KBM-7 (cell line): ENCODE measurements around the gene TNIK.
"Not testable (repeated sequence)": the region's sequence is repeated elsewhere in the genome, so short reads cannot be mapped to it uniquely, and the experiment has no call there.

Source experiments
- DNase-seq: peaks from one replicate; pipeline ENCODE4 v3.0.0-alpha.2; 2015
- in situ Hi-C: fragments of 300-500 bp; cut with MboI; formaldehyde crosslinking; loops from 2 replicates; pipeline ENCODE4 v1.14.3; 2020; ENCODE audit warnings: low sequenced_read_pairs, low pct_unique_long_range_greater_than_20kb, mixed read lengths

TNIK gene

GRCh38 chr3:171376596-171376947 is 83.6 kb downstream of the TNIK start:
- in situ Hi-C loops, result no loop called here
- DNase-seq, result no peak

DNA sequence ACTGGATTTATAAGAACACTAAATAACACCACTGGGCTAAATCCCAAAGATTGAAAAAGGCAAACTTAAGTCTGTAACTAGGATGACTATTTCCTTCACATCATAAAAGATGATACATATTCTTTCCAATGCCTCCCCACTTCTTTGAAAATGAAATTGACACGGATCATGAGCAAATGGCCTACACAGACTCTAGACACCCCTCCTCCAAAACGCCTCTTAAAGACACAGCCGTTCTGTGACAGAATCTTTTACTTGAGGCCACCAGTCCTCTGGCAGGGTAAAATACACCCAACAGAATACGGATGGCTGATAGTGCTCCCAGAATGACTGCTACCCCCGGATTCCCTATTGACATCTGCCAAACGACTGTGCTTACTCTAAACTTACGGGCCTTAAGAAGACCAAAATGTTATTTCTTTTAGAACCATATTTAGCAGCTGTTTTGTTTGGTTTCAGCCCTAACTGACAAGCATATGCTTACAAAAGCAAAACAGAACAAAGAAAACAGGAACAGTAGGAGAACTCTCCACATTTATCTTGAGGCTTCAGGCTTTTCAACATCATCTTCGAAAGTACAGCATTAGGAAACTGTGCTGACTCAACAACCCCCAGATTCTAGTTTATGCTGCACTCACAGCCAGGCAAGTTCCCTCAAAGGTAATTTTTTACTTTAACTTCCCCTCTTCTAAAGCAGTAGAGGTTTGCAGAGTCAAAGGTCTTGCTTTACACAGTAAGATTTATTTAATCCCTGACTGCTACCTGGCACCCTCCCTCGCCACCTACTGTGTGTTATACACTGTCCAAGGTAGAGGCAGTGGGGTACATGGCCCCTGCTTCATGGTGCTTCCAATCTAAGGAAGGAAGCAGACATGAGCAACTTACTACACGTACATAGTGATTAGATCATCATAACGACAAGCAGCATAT is 84.3 kb downstream of the TNIK start:
- in situ Hi-C loops, result no loop called here
- DNase-seq, result peak; percentile 71

DNA sequence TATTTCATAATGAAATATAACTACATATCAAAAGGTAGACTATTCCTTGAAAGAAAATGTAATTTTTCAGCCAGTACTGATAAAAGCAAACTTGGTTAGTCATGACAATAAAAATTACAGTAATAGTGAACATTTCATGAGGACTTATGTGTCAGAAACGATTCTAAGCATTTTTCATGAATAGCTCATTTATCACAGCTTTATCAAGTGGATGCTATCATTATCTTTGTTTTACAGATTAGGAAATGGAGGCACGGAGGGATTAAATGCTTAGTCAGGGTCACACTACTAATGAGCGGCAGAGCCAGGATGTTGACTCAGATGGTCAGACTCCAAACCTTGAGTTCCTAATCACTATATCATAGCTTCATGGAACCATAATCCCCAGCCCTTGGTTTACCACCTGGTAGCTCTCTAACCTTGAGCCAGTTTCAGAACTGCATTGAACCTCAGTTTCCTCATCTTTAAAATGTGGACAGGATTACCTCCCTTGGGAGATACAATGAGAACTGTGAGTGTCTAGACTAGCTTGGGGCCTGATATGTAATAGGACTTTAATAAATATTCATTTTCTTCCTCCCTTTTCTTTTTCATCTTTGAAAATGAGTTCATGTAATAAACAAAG is 85.4 kb downstream of the TNIK start:
- in situ Hi-C loops, result no loop called here
- DNase-seq, result no peak

GRCh38 chr3:171374260-171374659 is 85.9 kb downstream of the TNIK start:
- peak; percentile 34 for DNase-seq
- in situ Hi-C loops, result no loop called here

DNA sequence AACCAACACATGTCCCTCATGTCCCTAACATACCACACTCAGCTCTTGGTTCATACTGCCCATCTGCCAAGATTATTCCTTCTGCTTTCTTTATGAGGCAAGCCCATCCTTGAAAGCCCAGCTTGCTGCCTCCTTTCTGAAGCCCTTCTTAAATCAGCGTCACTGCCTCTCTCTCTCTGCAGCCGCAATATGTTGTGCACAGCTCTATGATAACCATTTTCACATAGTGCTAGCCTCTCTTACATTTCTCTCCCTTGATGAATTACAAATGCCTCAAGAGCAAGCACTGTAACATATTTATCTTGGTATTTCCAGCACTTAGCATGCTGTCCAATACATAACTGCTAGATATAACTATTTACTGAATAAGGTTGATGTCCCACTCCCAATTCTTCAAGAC is 86.5 kb downstream of the TNIK start:
- no peak for DNase-seq
- in situ Hi-C loops, result no loop called here

DNA sequence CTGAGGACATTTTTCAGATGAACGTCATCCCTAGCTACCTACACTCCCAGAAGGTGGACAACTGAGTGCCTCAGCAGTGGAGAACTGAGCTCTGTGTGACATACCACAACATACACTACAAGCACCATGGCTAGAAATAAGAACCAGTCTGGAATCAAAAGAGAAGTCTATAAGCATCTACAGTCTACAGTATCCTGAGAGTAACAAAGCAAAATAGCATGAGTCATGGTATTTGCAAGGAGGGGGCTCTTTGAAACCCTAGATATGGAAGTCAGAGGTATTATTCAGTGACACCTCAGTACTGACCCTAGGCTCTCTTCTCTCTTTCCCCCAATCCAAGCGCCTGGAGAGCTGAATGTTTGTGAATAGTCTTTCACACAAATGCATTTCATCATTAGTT is 87.5 kb downstream of the TNIK start:
- in situ Hi-C loops, result no loop called here
- no peak for DNase-seq

- in situ Hi-C loops, result no loop called here
Measured at GRCh38 chr3:171371354-171371753, 88.9 kb downstream of the TNIK start.

DNA sequence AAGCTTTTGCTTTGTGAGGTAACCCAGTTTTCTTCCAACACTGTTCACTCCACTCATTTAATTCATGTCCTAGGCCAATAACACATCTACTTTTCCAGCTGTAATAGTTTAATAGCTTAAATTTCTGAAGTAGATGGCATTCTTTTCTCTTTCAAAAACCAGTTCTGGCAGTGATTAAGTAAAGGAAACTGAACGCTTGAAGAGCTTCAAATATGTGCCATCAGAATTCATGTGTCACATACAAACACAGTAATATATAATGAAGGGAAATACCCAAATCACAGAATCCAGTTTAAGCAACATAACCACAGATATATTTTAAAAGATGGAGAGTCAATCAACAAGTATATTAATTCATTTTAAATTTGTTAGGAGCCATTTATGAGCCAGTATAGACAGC is 91.0 kb downstream of the TNIK start:
- in situ Hi-C loops, result no loop called here
- DNase-seq, result no peak

More at GRCh38 chr3:171371354-171371753, 88.9 kb downstream of the TNIK start:
- DNase-seq, result no peak

GRCh38 chr3:171366738-171367137 is 93.5 kb downstream of the TNIK start:
- DNase-seq, result not testable (repeated sequence)

DNA sequence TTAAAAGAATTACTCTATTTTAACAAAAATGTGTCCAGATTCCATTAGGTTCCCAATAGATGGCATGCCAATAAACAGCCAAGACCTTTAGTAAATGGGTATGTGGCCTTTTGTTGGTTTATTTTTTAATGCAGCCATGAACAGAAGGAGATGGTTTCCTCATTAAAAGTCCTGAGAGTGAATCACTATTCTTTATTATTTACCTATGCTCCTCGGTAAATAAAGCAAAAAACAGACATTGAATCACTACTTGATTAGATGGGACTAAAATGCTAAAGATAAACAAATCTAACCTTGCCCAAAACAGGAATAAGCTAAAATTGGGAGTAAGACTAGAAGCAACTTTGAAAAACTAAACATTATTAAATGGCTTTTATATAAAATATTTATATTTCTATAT is 94.2 kb downstream of the TNIK start:
- in situ Hi-C loops, result no loop called here
- no peak for DNase-seq

More at GRCh38 chr3:171366738-171367137, 93.5 kb downstream of the TNIK start:
- in situ Hi-C loops, result not testable (repeated sequence)

DNA sequence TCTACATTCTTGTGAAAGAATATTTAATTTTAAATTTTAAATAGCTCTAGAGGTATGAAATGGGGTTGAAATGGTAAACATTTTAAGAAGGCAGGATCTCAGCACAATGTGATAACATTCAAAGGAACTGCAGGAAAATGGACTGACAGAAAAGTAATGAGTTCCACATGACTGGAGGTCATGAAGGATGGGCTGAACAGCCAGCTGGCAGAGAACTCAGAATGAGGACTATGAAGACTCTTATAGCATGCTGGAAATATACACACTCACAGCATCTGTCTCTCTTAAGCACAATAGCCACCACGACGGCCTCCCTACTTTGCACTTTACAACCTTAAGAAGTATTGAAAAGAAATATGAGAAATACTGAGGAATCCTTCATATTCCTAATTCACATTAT is 94.7 kb downstream of the TNIK start:
- in situ Hi-C loops, result no loop called here
- DNase-seq, result no peak

DNA sequence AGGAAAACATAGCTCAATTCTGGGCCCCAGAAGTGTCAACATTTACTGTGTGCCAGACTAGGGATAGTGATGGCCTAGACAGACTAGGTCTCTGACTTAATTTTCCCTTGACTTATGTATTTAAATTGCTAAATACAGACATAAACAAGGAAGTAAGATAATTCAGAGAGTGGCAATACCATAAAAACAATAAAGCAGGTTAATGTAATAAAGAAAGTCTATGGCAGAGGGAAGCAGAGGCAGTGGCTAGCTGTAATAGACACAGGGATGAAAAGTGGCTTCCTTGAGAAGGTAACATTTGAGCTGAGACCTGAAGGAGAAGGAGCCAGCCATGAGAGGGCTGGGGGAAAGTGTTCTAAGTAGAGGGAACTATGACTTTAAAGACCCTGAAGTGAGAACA is 95.7 kb downstream of the TNIK start:
- no peak for DNase-seq
- in situ Hi-C loops, result no loop called here

DNA sequence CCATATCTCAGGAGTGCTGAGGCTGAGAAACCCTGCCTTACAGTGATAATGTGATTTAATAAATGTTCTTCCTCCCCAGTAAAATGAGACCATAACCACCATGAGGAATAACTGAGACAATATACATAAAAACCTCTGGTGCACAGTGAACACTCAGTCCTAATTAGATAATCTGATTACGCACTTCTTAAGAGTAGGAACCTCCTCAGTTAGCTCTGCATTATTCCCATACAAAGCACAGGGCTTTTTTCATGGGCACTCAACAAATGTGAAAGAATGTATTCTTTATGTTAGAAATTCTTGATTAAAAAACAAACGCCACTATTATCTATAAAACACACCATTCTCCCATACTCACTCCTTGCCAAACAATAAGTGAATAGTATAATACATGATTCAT is 97.0 kb downstream of the TNIK start:
- DNase-seq, result no peak
- in situ Hi-C loops, result no loop called here

GRCh38 chr3:171362575-171362974 is 97.6 kb downstream of the TNIK start:
- in situ Hi-C loops, result no loop called here
- DNase-seq, result no peak

- in situ Hi-C loops, result no loop called here
- no peak for DNase-seq
Measured at GRCh38 chr3:171358881-171359198, 101.4 kb downstream of the TNIK start.

DNA sequence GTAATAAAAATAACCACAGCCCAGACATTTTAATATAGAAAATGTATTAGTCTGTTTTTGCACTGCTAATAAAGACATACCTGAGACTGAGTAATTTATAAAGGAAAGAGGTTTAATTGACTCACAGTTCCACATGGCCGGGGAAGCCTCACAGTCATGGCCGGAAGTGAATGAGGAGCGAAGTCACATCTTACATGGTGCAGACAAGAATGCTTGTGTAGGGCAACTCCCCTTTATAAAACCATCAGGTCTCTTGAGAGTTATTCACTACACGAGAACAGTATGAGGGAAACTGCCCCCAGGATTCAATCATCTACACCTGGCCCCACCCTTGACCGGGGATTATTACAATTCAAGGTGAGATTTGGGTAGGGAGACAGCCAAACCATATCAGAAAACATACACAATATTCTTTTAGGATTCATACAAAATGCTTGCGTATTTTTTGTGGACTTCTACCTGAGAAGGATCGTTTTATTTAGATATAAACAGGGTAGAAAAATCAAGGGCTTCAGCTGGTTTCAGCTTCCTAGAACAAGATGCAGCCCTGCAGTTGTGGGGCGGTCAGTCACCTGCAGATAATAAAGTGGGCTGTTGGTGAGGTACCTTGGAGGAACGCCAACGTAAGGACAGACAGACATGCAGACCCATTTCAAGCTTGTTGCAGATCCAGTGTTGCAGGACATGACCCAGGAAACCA is 101.9 kb downstream of the TNIK start:
- DNase-seq, result no peak

GRCh38 chr3:171357721-171358120 is 102.5 kb downstream of the TNIK start:
- in situ Hi-C loops, result no loop called here
- DNase-seq, result no peak

More for the DNA sequence above, 101.9 kb downstream of the TNIK start:
- in situ Hi-C loops, result no loop called here

DNA sequence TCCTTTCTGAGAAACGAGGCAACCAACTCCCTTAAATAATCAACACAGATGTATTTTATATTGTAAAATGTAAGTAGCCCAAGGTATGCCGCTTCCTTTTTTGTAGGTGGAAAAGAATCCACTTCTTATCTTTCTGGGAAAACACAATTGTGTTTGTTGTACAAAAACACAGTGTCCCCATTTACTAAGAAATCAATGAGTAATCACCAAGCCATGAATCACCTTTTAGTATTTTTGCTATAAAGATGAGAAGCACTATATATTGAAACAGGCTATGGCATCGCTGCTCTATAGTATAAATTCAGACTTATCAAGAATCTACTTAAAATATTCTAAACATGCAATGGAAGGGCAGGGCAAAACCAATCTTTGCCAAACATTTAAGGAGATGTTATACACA is 104.0 kb downstream of the TNIK start:
- in situ Hi-C loops, result no loop called here

DNA sequence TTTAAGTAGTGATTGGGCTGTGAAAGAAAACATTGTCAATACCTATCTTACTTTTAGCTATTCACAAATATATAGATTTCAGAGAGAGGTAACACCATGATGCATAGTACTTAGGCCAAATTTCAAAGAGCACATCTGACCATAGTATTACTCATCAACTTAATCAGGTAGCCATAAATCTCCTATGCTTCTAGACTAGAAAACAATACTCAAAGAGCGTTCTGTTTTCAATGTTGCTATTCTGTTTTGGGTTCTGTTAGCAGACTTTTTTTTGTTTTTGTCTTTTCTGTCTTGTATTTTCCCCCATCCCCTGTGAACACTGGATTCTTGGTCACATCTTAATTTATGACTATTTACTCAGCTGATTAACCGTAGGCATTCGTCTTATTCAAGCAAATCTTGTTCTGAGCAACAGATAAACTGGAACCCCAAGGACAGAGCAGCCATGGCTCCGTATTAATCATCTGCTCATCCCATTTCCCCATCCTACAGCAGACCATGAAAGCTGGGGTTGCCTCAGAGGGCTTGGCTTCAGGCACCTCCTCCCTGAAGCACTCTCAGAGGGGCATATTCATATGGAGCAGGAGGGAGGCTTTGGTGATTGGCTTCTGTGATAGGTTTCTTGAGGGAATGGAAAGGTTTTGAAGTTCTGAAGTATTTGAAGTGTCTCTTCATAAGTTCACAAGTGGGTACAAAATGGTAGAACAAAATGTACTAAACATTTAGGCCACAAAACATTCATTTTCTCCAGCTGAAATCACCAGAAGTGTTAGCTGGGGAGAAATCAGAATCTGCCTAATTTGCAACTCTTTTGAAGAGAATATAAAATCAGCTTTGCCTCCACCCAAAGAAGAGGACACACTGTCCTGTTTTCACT is 105.3 kb downstream of the TNIK start:
- DNase-seq, result no peak

More for the DNA sequence above, 104.0 kb downstream of the TNIK start:
- no peak for DNase-seq

More for the DNA sequence above, 105.3 kb downstream of the TNIK start:
- in situ Hi-C loops, result no loop called here
